ENCODE measurements around the gene SEMA3A. TPM values are rescaled to one million over a fixed set of nuclear protein-coding genes. Genes with fewer than 3 reads are reported as not detected.

The SEMA3A gene
- total and polyA plus RNA-seq, 7 donors: 0.05 to 0.79 (median 0.32) TPM

DNA sequence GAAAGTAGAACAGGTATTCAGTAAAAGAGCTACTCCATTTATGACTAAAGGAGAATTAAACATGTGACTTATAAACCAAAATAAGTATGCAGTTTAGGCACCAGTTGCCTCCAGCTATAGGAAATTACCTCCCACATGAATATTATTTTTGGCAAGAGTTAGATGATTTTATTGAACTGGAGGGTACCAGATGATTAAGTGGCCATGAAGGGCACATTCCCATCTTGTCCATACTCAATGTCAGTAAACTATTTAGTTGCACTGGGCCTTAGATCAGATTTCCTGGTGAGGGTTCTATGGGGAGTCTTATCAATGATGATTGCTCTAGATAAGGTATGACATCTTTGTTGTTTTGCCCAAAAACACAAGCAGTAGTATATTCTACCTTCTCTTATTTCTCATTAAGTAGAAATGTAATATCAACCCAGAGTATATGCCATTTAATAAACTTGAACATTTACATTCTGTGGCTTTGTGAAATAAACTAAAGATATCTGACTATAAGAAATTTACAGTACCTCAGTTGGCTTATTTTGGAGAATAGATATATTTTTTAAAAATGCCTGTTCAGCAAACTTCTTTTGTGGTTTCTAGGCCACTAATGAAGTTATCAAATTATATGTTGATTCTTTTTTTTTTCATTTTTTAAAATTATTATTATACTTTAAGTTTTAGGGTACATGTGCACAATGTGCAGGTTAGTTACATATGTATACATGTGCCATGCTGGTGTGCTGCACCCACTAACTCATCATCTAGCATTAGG, 145.3 kb downstream of the SEMA3A start:
- DNase-seq (no peak), ATAC-seq (no peak)
- intact Hi-C loops (cut with DNase I): no loop called here
- Histone ChIP-seq H3K27me3 (ENCODE audit: insufficient read depth in 3 of 3, low read length in 2 of 3) (no peaks in the 10 kb centered on the region), H3K27ac (no peak overlapping the region), H3K36me3 (ENCODE audit: insufficient read depth in 1 of 2, low read depth in 1 of 2) (no peaks in the 10 kb centered on the region), H3K9me3 (no peaks in the 10 kb centered on the region), H3K4me3 (no peak overlapping the region), H3K4me1 (no peaks in the 10 kb centered on the region)
- no peak for TF ChIP-seq CTCF (IDR thresholded peaks at IDR 0.05)

GRCh38 chr7:84047085-84047484, 147.5 kb downstream of the SEMA3A start:
- no peaks in the 10 kb centered on the region for H3K36me3 ChIP-seq (ENCODE audit: insufficient read depth in 1 of 2, low read depth in 1 of 2)
- WGBS, 3 donors: 83 to 91% (median 85%) methylated on average over 2 of the region's 2 CpGs
- H3K27me3 ChIP-seq (ENCODE audit: insufficient read depth in 3 of 3, low read length in 2 of 3): no peaks in the 10 kb centered on the region
- DNase-seq: no peak
- H3K4me1 ChIP-seq: no peaks in the 10 kb centered on the region
- no peak overlapping the region for H3K4me3 ChIP-seq
- no peak overlapping the region for H3K27ac ChIP-seq
- ATAC-seq: no peak
- TF ChIP-seq CTCF (IDR thresholded peaks at IDR 0.05): no peak
- H3K9me3 ChIP-seq: no peaks in the 10 kb centered on the region
- intact Hi-C loops (cut with DNase I): no loop called here

DNA sequence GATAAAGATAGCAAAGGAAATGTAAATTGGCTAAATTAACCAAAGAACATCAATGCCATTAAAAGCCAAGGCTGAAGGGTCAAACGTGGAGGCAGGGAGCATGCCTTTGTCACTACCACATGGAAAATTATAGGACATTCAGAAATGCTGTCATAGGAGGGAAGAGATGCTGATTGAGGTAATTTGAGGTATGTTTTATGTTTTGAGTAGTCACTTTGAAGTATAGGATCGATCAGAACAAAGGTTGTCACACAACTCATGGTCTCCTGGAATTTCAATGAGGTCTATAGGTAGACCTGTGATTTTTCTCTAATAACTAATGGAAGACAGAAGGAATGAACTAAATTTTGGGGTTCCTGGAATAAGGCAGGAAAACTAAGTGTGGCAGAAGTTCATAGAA, 149.8 kb downstream of the SEMA3A start:
- H3K4me3 ChIP-seq: no peak overlapping the region
- H3K27ac ChIP-seq: no peak overlapping the region
- WGBS, 3 donors: 53 to 67% (median 56%) methylated on average over 2 of the region's 2 CpGs
- no peaks in the 10 kb centered on the region for H3K36me3 ChIP-seq (ENCODE audit: insufficient read depth in 1 of 2, low read depth in 1 of 2)
- TF ChIP-seq CTCF (IDR thresholded peaks at IDR 0.05): no peak
- no peaks in the 10 kb centered on the region for H3K9me3 ChIP-seq
- DNase-seq (no peak), ATAC-seq (no peak)
- intact Hi-C loops (cut with DNase I): no loop called here
- no peaks in the 10 kb centered on the region for H3K4me1 ChIP-seq
- H3K27me3 ChIP-seq (ENCODE audit: insufficient read depth in 3 of 3, low read length in 2 of 3): no peaks in the 10 kb centered on the region

GRCh38 chr7:84043661-84044191, 150.9 kb downstream of the SEMA3A start:
- intact Hi-C loops (cut with DNase I): no loop called here
- no peaks in the 10 kb centered on the region for H3K9me3 ChIP-seq
- TF ChIP-seq CTCF (IDR thresholded peaks at IDR 0.05): no peak
- H3K4me1 ChIP-seq: no peaks in the 10 kb centered on the region
- ATAC-seq (no peak), DNase-seq (no peak)
- WGBS, 3 donors: 21 to 43% (median 33%) methylated on average over 1 of the region's 1 CpG
- no peaks in the 10 kb centered on the region for H3K36me3 ChIP-seq (ENCODE audit: insufficient read depth in 1 of 2, low read depth in 1 of 2)
- H3K27me3 ChIP-seq (ENCODE audit: insufficient read depth in 3 of 3, low read length in 2 of 3): no peaks in the 10 kb centered on the region
- no peak overlapping the region for H3K4me3 ChIP-seq
- H3K27ac ChIP-seq: no peak overlapping the region

Data from psoas muscle (tissue), 8 donors.